Esophagus squamous epithelium (tissue), 4 donors: Measurements from ENCODE around the gene OR5L2.

ENCODE experiments used
- CTCF ChIP-seq, 6 experiments: fragments of 450-650 bp in 4 of 6; fragments of 200-600 bp in 2 of 6; sonication (generic) in 2 of 6; IDR thresholded peaks; one replicate each; pipeline ENCODE4 v1.5.1; 2016 to 2019; ENCODE audit warnings: antibody characterized with exemption in 6 of 6, mild to moderate bottlenecking in 4 of 6, moderate library complexity in 4 of 6
- POLR2A ChIP-seq, 4 donors: fragments of 450-650 bp; IDR thresholded peaks; one replicate each; pipeline ENCODE4 v1.6.1; 2017; ENCODE audit warnings: antibody characterized with exemption in 4 of 4, mild to moderate bottlenecking in 4 of 4, moderate library complexity in 3 of 4

- no peak for TF ChIP-seq CTCF (IDR thresholded peaks at IDR 0.05)
- no peak for TF ChIP-seq POLR2A (IDR thresholded peaks at IDR 0.05)
Measured at GRCh38 chr11:55854704-55855103, 27.7 kb downstream of the OR5L2 start.
